Hepatocyte (in vitro differentiated cells): ENCODE measurements around the gene CGRRF1.

Experiments used
- EZH2 ChIP-seq: fragments of 200-600 bp; sonication (generic); IDR thresholded peaks from 2 replicates; pipeline ENCODE4 v1.6.1; 2016; ENCODE audit warnings: antibody characterized with exemption, mild to moderate bottlenecking, borderline replicate concordance
- EZH2phosphoT487 ChIP-seq: fragments of 200-600 bp; sonication (generic); IDR thresholded peaks from one replicate; pipeline ENCODE4 v1.6.1; 2018; ENCODE audit warnings: antibody characterized with exemption, mild to moderate bottlenecking, low read depth, moderate library complexity; ENCODE audit not compliant: unreplicated experiment, severe bottlenecking
- TF ChIP-seq, protein P1 (sequence below): fragments of 200-600 bp; sonication (generic); IDR thresholded peaks from 2 replicates; pipeline ENCODE4 v1.5.1; 2016; ENCODE audit warnings: antibody characterized with exemption, mild to moderate bottlenecking; ENCODE audit not compliant: poor library complexity

DNA sequence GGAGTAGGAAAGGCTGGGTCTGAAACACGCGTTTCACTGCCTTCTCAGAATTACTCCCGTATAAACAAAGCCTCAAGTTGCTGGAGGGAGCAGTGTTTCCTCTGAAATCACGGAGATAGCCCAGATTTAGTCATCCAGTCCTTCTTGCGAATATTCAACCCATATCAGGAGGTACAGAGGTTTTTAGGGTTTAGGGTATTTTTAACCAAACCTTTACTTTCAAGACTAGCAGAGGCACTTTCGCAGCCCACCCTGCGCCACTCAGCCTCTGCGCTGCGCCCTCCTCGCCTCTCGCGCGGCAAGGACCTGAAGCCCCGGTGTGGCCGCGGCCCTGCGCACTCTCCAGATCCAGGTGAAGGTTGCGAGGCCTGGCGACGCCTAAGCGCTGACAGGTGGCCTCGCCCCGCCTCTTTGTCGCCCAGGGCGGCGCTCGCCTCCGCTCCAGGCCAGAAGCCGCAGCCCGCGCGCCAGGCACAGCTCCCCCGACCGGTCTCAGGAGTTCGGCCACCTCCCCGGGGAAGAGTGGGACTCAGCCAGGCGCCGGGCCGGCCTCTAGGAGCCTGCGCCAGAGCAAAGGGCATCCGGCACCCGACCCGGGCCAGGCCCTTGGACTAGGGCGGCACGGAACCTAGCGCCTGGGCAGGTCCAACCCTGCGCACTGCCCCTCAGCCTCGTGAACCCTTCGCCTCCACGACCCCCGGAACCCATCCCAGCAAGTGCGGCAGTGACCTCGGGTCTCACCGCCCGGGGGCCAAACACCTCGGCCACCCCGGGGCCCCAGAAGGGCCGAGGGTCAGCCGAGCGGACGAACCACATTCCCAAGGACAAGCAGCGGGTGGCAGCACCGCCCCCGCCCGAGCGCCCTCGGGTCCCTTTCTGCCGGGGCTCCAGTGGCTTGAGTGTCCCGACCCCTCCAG is 55.4 kb downstream of the CGRRF1 start:
- TF ChIP-seq, protein P1, sequence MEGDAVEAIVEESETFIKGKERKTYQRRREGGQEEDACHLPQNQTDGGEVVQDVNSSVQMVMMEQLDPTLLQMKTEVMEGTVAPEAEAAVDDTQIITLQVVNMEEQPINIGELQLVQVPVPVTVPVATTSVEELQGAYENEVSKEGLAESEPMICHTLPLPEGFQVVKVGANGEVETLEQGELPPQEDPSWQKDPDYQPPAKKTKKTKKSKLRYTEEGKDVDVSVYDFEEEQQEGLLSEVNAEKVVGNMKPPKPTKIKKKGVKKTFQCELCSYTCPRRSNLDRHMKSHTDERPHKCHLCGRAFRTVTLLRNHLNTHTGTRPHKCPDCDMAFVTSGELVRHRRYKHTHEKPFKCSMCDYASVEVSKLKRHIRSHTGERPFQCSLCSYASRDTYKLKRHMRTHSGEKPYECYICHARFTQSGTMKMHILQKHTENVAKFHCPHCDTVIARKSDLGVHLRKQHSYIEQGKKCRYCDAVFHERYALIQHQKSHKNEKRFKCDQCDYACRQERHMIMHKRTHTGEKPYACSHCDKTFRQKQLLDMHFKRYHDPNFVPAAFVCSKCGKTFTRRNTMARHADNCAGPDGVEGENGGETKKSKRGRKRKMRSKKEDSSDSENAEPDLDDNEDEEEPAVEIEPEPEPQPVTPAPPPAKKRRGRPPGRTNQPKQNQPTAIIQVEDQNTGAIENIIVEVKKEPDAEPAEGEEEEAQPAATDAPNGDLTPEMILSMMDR = peak; percentile 18
- no peak for TF ChIP-seq EZH2phosphoT487
- TF ChIP-seq EZH2 = no peak
